K562 (cell line): ENCODE results near the gene PDPK1. TPM values are rescaled to one million over a fixed set of nuclear protein-coding genes. Genes with fewer than 3 reads are reported as not detected.

Experiments used
- ATAC-seq: fragments of 200-7000 bp; cut with Tn5 transposase; 3 replicates; pipeline ENCODE4 v1.9.1; 2020; ENCODE audit warnings: moderate library complexity
- BruUV-seq: library from RNA; stranded (reverse); fragments of 400-500 nt; replicated peaks from 2 replicates; lab custom pipeline; 2021; lab: Mats Ljungman, UMichigan
- CTCF ChIA-PET: fragments of 300-600 bp; formaldehyde crosslinking; extraction: SDS; loops from one replicate; lab custom pipeline; 2021; ENCODE audit warnings: low intra/inter-chr PET ratio; lab: Yijun Ruan, JAX
- POLR2A ChIA-PET: fragments of 300-600, 350-650 bp; sonication (Branson Sonifier 250); formaldehyde crosslinking; extraction: SDS; loops from one replicate; lab custom pipeline; 2021; ENCODE audit warnings: antibody characterized with exemption, inconsistent platforms; lab: Yijun Ruan, JAX
- DNase-seq, 4 experiments: peaks; one replicate each; pipeline versions ENCODE4 v3.0.0 to v3.0.0-alpha.2; 2011 to 2018; ENCODE audit warnings: low spot score in 3 of 4, mixed read lengths in 3 of 4; ENCODE audit errors: extremely low read depth in 1 of 4
- FAIRE-seq: peaks from 2 replicates; lab custom pipeline; 2011; peaks lifted over from hg19 to GRCh38; lab: Jason Lieb, UNC
- H2AFZ ChIP-seq: 2 replicates; pipeline ENCODE4 v1.6.0; 2011; ENCODE audit warnings: low read depth, low read length, control low read depth, inconsistent platforms
- H3K27ac ChIP-seq: fragments of 200-600 bp; 3 replicates; pipeline ENCODE4 v1.8.0; 2011; ENCODE audit warnings: low read depth, mild to moderate bottlenecking, control low read depth, inconsistent platforms, low read length, moderate library complexity, mixed read lengths; ENCODE audit errors: extremely low read depth
- H3K27me3 ChIP-seq, 2 experiments: fragments of 300-600 bp in 1 of 2; 2 replicates in 1 of 2; 3 replicates in 1 of 2; pipeline versions ENCODE4 v1.6.0 to v1.8.0; 2011; ENCODE audit warnings: inconsistent platforms in 2 of 2, low read length in 2 of 2, mild to moderate bottlenecking in 1 of 2, mixed read lengths in 1 of 2, moderate library complexity in 1 of 2; ENCODE audit not compliant: control insufficient read depth in 2 of 2, insufficient read depth in 2 of 2
- H3K36me3 ChIP-seq: fragments of 300-600 bp; 3 replicates; pipeline ENCODE4 v1.8.0; 2011; ENCODE audit warnings: mild to moderate bottlenecking, low read length, inconsistent platforms; ENCODE audit not compliant: control insufficient read depth, insufficient read depth
- H3K4me1 ChIP-seq, 2 experiments: fragments of 200-600 bp in 1 of 2; replicated peaks in 1 of 2; 2 replicates in 1 of 2; 3 replicates in 1 of 2; pipeline versions ENCODE4 v1.5.1 to v1.8.0; 2011; ENCODE audit warnings: inconsistent platforms in 2 of 2, low read length in 2 of 2, mild to moderate bottlenecking in 1 of 2, mixed read lengths in 1 of 2, moderate library complexity in 1 of 2; ENCODE audit not compliant: control insufficient read depth in 2 of 2, insufficient read depth in 2 of 2
- H3K4me2 ChIP-seq: 2 replicates; pipeline ENCODE4 v1.6.1; 2011; ENCODE audit warnings: low read length, control low read depth, inconsistent platforms, mixed read lengths; ENCODE audit not compliant: insufficient read depth
- H3K4me3 ChIP-seq: fragments of 200-600 bp; sonication (generic), shearing (Covaris generic); 2 replicates; pipeline ENCODE4 v1.5.1; 2016; ENCODE audit warnings: control low read depth, inconsistent platforms
- H3K79me2 ChIP-seq: fragments of 200-600 bp; 3 replicates; pipeline ENCODE4 v1.8.0; 2011; ENCODE audit warnings: low read length, inconsistent platforms; ENCODE audit not compliant: control insufficient read depth, insufficient read depth
- H3K9ac ChIP-seq, 2 experiments: 2 replicates each; pipeline versions ENCODE4 v1.6.0 to v1.6.1; 2011; ENCODE audit warnings: low read depth in 2 of 2, low read length in 2 of 2, control low read depth in 1 of 2, inconsistent platforms in 1 of 2, mild to moderate bottlenecking in 1 of 2, mixed read lengths in 1 of 2; ENCODE audit not compliant: insufficient read depth in 1 of 2
- H3K9me1 ChIP-seq: one replicate; pipeline ENCODE4 v1.6.0; 2011; ENCODE audit warnings: inconsistent platforms, mild to moderate bottlenecking, low read length, moderate library complexity; ENCODE audit not compliant: control insufficient read depth, insufficient read depth
- H3K9me3 ChIP-seq: replicated peaks from 2 replicates; pipeline ENCODE4 v1.5.1; 2011; ENCODE audit warnings: low read depth, low read length, inconsistent platforms; ENCODE audit not compliant: control insufficient read depth, insufficient read depth
- H4K20me1 ChIP-seq: replicated peaks from 2 replicates; pipeline ENCODE4 v1.6.1; 2011; ENCODE audit warnings: low read length, inconsistent platforms, mixed read lengths; ENCODE audit not compliant: control insufficient read depth, insufficient read depth
- EGR1 ChIP-seq: fragments of 450-650 bp; conservative IDR thresholded peaks from 2 replicates; pipeline ENCODE4 v1.6.1; 2017; ENCODE audit warnings: mild to moderate bottlenecking
- HDAC3 ChIP-seq: fragments of 450-650 bp; IDR thresholded peaks from 2 replicates; pipeline ENCODE4 v1.6.1; 2018; ENCODE audit warnings: borderline replicate concordance, mild to moderate bottlenecking, moderate library complexity; ENCODE audit not compliant: partially characterized antibody
- ILK ChIP-seq: fragments of 450-650 bp; IDR thresholded peaks from 2 replicates; pipeline ENCODE4 v1.6.1; 2016; ENCODE audit warnings: missing genetic modification characterization, low read depth, mild to moderate bottlenecking, missing compliant biosample characterization, moderate library complexity, borderline replicate concordance
- MNT ChIP-seq, 2 experiments: fragments of 450-650 bp; conservative IDR thresholded peaks; 2 replicates each; pipeline ENCODE4 v1.6.1; 2017; ENCODE audit warnings: mild to moderate bottlenecking in 2 of 2, moderate library complexity in 2 of 2
- NFIC ChIP-seq: fragments of 450-650 bp; IDR thresholded peaks from 2 replicates; pipeline ENCODE4 v1.6.1; 2017; ENCODE audit warnings: mild to moderate bottlenecking, inconsistent platforms
- RREB1 ChIP-seq: fragments of 250-450 bp; sonication (Bioruptor Pico); IDR thresholded peaks from 2 replicates; pipeline ENCODE4 v1.4.0; 2020
- TCF15 ChIP-seq: fragments of 250-450 bp; sonication (Bioruptor Pico); IDR thresholded peaks from 2 replicates; pipeline ENCODE4 v1.8.0; 2022; ENCODE audit warnings: moderate library complexity, mild to moderate bottlenecking, inconsistent platforms
- WGBS: fragments of 100-300 bp; shearing (Covaris generic); methylation state at CpG from one replicate; pipeline ENCODE4 v1.1.6; 2016; ENCODE audit warnings: low coverage, mixed read lengths; ENCODE audit not compliant: insufficient coverage; ENCODE audit errors: missing lambda C conversion rate; 5-methylcytosine and 5-hydroxymethylcytosine counted together
- in situ Hi-C: fragments of 300-500 bp; cut with MboI; formaldehyde crosslinking; loops from 4 replicates; pipeline ENCODE4 v1.15.0; 2018; ENCODE audit warnings: inconsistent platforms, mixed read lengths
- intact Hi-C: fragments of 100-400 bp; cut with micrococcal nuclease; formaldehyde crosslinking; loops from 2 replicates; pipeline ENCODE4 v1.14.2; 2022
- polyA plus RNA-seq, 8 experiments: library from polyadenylated mRNA; depleted of rRNA in 4 of 8; stranded (reverse) in 5 of 8; unstranded in 3 of 8; fragments of >200 nt; fragmentation: Nextera tagmentation in 2 of 8; fragmentation: Illumina TruSeq in 1 of 8; extraction: Ambion mirVana in 2 of 8; extraction: Trizol in 1 of 8; gene quantifications; 2 replicates each; pipeline versions ENCODE4 v1.2.1 to v1.2.3, GENCODE V29; 2011 to 2014; ENCODE audit warnings: inconsistent platforms in 1 of 8, missing spikeins in 1 of 8
- total RNA-seq, 7 experiments: library from RNA; depleted of rRNA in 6 of 7; stranded (reverse); fragments of >200 nt in 6 of 7; fragmentation: Illumina TruSeq in 2 of 7; extraction: Trizol in 2 of 7; gene quantifications; 2 replicates each; pipeline versions ENCODE4 v1.2.1 to v1.2.3, GENCODE V29; 2011 to 2021; ENCODE audit warnings: low replicate concordance in 1 of 7

PDPK1 gene
- total and polyA plus RNA-seq, 9 of the 15 experiments (the other 6 are each of a cell fraction or from before 2014, with no cell fraction given): 4.0 to 37.2 (median 18.7) TPM

GRCh38 chr16:2595393-2596205 lies 57.8 kb downstream of the PDPK1 start:
- ATAC-seq: no peak
- BruUV-seq: no TSS peak
- Histone ChIP-seq H3K36me3 (peaks cover 45% of the 10 kb centered on the region), H3K4me1 (peaks cover 0 to 8% of the 10 kb centered on the region in 2 experiments; a peak in 1 of 5 replicates), H3K27ac (no peak overlapping the region), H3K9me3 (no peaks in the 10 kb centered on the region), H3K9me1 (no peaks in the 10 kb centered on the region), H3K9ac (peak overlapping the region in 1 of 2 experiments; percentile 5; a peak in 1 of 4 replicates), H4K20me1 (no peaks in the 10 kb centered on the region), H3K4me2 (no peak overlapping the region), H3K27me3 (no peaks in the 10 kb centered on the region), H2AFZ (no peak overlapping the region), H3K4me3 (no peak overlapping the region), H3K79me2 (no peaks in the 10 kb centered on the region; the same call in 2 of the 3 replicates)
- in situ Hi-C loops (loop anchor here (5.0 kb wide), 1 partner anchor 82 kb away; no protein-coding TSS in a partner anchor), intact Hi-C loops (no loop called here)
- no peak for TF ChIP-seq NFIC
- TF ChIP-seq HDAC3: no peak
- no peak for TF ChIP-seq TCF15 (CRISPR knock-in tag)
- no peak for TF ChIP-seq RREB1 (CRISPR knock-in tag)
- TF ChIP-seq EGR1: peak; percentile 70
- no peak for TF ChIP-seq MNT (conservative IDR thresholded peaks at IDR 0.05)
- no peak for TF ChIP-seq ILK
- DNase-seq: no peak
- CTCF ChIA-PET: no interaction called here
- POLR2A ChIA-PET: no interaction called here
- FAIRE-seq: peak; percentile 68
- WGBS: 88% methylated on average over 26 of the region's 27 CpGs
